ENCODE measurements around the gene SF3A1. TPM values are rescaled to one million over a fixed set of nuclear protein-coding genes. Genes with fewer than 3 reads are reported as not detected.

Gene SF3A1
- total RNA-seq, 1 donor from 2014 or later, result 139 TPM

DNA sequence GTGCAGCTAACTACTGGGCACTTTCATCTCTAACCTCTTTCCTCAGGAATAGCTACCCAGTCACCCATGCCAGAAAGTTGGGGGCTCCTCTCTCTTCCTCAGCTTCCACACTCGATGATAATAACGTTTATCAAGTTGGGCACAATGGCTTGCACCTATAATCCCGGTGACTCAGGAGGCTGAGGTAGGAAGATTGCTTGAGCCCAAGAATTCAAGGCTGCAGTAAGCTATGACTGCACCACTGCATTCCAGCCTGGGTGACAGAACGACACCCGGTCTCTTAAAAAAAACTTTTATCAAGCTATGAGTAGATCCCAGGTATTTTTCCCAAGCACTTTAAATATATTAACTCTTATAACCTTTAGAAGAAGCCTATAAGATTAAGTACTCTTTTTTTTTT is 2.0 kb downstream of the SF3A1 start:
- peak overlapping the region; percentile 48 for H3K9ac ChIP-seq (ENCODE audit: low read length)
- TF ChIP-seq EZH2 (IDR thresholded peaks at IDR 0.05; ENCODE audit: insufficient read depth, low read length), result no peak
- TF ChIP-seq, protein P1, sequence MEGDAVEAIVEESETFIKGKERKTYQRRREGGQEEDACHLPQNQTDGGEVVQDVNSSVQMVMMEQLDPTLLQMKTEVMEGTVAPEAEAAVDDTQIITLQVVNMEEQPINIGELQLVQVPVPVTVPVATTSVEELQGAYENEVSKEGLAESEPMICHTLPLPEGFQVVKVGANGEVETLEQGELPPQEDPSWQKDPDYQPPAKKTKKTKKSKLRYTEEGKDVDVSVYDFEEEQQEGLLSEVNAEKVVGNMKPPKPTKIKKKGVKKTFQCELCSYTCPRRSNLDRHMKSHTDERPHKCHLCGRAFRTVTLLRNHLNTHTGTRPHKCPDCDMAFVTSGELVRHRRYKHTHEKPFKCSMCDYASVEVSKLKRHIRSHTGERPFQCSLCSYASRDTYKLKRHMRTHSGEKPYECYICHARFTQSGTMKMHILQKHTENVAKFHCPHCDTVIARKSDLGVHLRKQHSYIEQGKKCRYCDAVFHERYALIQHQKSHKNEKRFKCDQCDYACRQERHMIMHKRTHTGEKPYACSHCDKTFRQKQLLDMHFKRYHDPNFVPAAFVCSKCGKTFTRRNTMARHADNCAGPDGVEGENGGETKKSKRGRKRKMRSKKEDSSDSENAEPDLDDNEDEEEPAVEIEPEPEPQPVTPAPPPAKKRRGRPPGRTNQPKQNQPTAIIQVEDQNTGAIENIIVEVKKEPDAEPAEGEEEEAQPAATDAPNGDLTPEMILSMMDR (IDR thresholded peaks at IDR 0.05; ENCODE audit: insufficient read depth, low read depth, low read length), result no peak
- Mint-ChIP-seq H3K4me1 (ENCODE audit: low read depth, unreplicated experiment) (peaks cover 23% of the 10 kb centered on the region), H3K27ac (ENCODE audit: unreplicated experiment) (peak overlapping the region; percentile 18), H3K36me3 (ENCODE audit: low read depth, unreplicated experiment) (peaks cover 17% of the 10 kb centered on the region), H3K9me3 (ENCODE audit: unreplicated experiment) (no peaks in the 10 kb centered on the region), H3K27me3 (ENCODE audit: low read depth, unreplicated experiment) (no peaks in the 10 kb centered on the region), H3K4me3 (ENCODE audit: unreplicated experiment) (peak overlapping the region; percentile 96)
- H4K20me1 ChIP-seq (ENCODE audit: insufficient read depth, low read length), result peaks cover 62% of the 10 kb centered on the region
- H3K27ac ChIP-seq (ENCODE audit: low read depth, low read length), result no peak overlapping the region
- no peaks in the 10 kb centered on the region for H3K27me3 ChIP-seq (ENCODE audit: insufficient read depth, low read length)
- H2AFZ ChIP-seq (ENCODE audit: low read depth, low read length), result no peak overlapping the region
- peaks cover 67% of the 10 kb centered on the region for H3K79me2 ChIP-seq (ENCODE audit: insufficient read depth, low read length)
- H3K4me2 ChIP-seq (ENCODE audit: low read length), result peak overlapping the region; percentile 97
- peaks cover 20% of the 10 kb centered on the region for H3K4me1 ChIP-seq (ENCODE audit: insufficient read depth, low read length)
- DNase-seq (ENCODE audit: low read depth), result no peak
- H3K36me3 ChIP-seq (ENCODE audit: insufficient read depth, low read length), result peaks cover 30% of the 10 kb centered on the region
- peak overlapping the region; percentile 98 for H3K4me3 ChIP-seq (ENCODE audit: insufficient read depth, low read depth, low read length)
- no peaks in the 10 kb centered on the region for H3K9me3 ChIP-seq (ENCODE audit: insufficient read depth, low read depth, low read length)
- no peak for FAIRE-seq

GRCh38 chr22:30351226-30351625 is 5.5 kb downstream of the SF3A1 start:
- H2AFZ ChIP-seq (ENCODE audit: low read depth, low read length), result no peak overlapping the region
- H3K36me3 Mint-ChIP-seq (ENCODE audit: low read depth, unreplicated experiment), result peaks cover 19% of the 10 kb centered on the region
- H3K9me3 ChIP-seq (ENCODE audit: insufficient read depth, low read depth, low read length), result no peaks in the 10 kb centered on the region
- no peak overlapping the region for H3K4me2 ChIP-seq (ENCODE audit: low read length)
- no peaks in the 10 kb centered on the region for H3K9me3 Mint-ChIP-seq (ENCODE audit: unreplicated experiment)
- H4K20me1 ChIP-seq (ENCODE audit: insufficient read depth, low read length), result peaks cover 93% of the 10 kb centered on the region
- peaks cover 23% of the 10 kb centered on the region for H3K4me1 Mint-ChIP-seq (ENCODE audit: low read depth, unreplicated experiment)
- TF ChIP-seq EZH2 (IDR thresholded peaks at IDR 0.05; ENCODE audit: insufficient read depth, low read length), result no peak
- TF ChIP-seq, protein P1 (IDR thresholded peaks at IDR 0.05; ENCODE audit: insufficient read depth, low read depth, low read length), result no peak
- no peak overlapping the region for H3K27ac Mint-ChIP-seq (ENCODE audit: unreplicated experiment)
- H3K27me3 ChIP-seq (ENCODE audit: insufficient read depth, low read length), result no peaks in the 10 kb centered on the region
- peaks cover 36% of the 10 kb centered on the region for H3K36me3 ChIP-seq (ENCODE audit: insufficient read depth, low read length)
- H3K4me3 ChIP-seq (ENCODE audit: insufficient read depth, low read depth, low read length), result no peak overlapping the region
- H3K79me2 ChIP-seq (ENCODE audit: insufficient read depth, low read length), result peaks cover 94% of the 10 kb centered on the region
- peaks cover 20% of the 10 kb centered on the region for H3K4me1 ChIP-seq (ENCODE audit: insufficient read depth, low read length)
- no peak for DNase-seq (ENCODE audit: low read depth)
- no peak overlapping the region for H3K9ac ChIP-seq (ENCODE audit: low read length)
- FAIRE-seq, result no peak
- H3K27me3 Mint-ChIP-seq (ENCODE audit: low read depth, unreplicated experiment), result no peaks in the 10 kb centered on the region
- H3K27ac ChIP-seq (ENCODE audit: low read depth, low read length), result no peak overlapping the region
- H3K4me3 Mint-ChIP-seq (ENCODE audit: unreplicated experiment), result no peak overlapping the region

- Histone ChIP-seq H3K4me2 (ENCODE audit: low read length) (no peak overlapping the region), H3K4me1 (ENCODE audit: insufficient read depth, low read length) (no peaks in the 10 kb centered on the region), H3K4me3 (ENCODE audit: insufficient read depth, low read depth, low read length) (no peak overlapping the region), H4K20me1 (ENCODE audit: insufficient read depth, low read length) (peaks cover 89% of the 10 kb centered on the region), H3K27ac (ENCODE audit: low read depth, low read length) (no peak overlapping the region), H2AFZ (ENCODE audit: low read depth, low read length) (no peak overlapping the region), H3K27me3 (ENCODE audit: insufficient read depth, low read length) (no peaks in the 10 kb centered on the region), H3K9ac (ENCODE audit: low read length) (no peak overlapping the region), H3K36me3 (ENCODE audit: insufficient read depth, low read length) (peaks cover 60% of the 10 kb centered on the region), H3K79me2 (ENCODE audit: insufficient read depth, low read length) (peaks cover 75% of the 10 kb centered on the region), H3K9me3 (ENCODE audit: insufficient read depth, low read depth, low read length) (no peaks in the 10 kb centered on the region)
- FAIRE-seq (no peak), DNase-seq (ENCODE audit: low read depth) (no peak)
- Mint-ChIP-seq H3K4me1 (ENCODE audit: low read depth, unreplicated experiment) (peaks cover 7% of the 10 kb centered on the region), H3K9me3 (ENCODE audit: unreplicated experiment) (no peaks in the 10 kb centered on the region), H3K36me3 (ENCODE audit: low read depth, unreplicated experiment) (peaks cover 29% of the 10 kb centered on the region), H3K27me3 (ENCODE audit: low read depth, unreplicated experiment) (no peaks in the 10 kb centered on the region), H3K4me3 (ENCODE audit: unreplicated experiment) (no peak overlapping the region), H3K27ac (ENCODE audit: unreplicated experiment) (no peak overlapping the region)
- TF ChIP-seq, protein P1 (IDR thresholded peaks at IDR 0.05; ENCODE audit: insufficient read depth, low read depth, low read length), result no peak
- TF ChIP-seq EZH2 (IDR thresholded peaks at IDR 0.05; ENCODE audit: insufficient read depth, low read length), result no peak
These were observed 7.9 kb downstream of the SF3A1 start for GRCh38 chr22:30348809-30349208.

Measured in astrocyte (in vitro differentiated cells and primary cell).